SK-N-SH (cell line): ENCODE results near the gene TGM3. TPM values are rescaled to one million over a fixed set of nuclear protein-coding genes. Genes with fewer than 3 reads are reported as not detected.

Source experiments
- CTCF ChIA-PET: fragments of 300-600, 350-600 bp; formaldehyde crosslinking; extraction: SDS; loops from one replicate; lab custom pipeline; 2021; lab: Yijun Ruan, JAX
- POLR2A ChIA-PET: fragments of 350-600 bp; sonication (Branson Sonifier 250); formaldehyde crosslinking; extraction: SDS; loops from one replicate; lab custom pipeline; 2020; ENCODE audit warnings: antibody characterized with exemption, inconsistent platforms; lab: Yijun Ruan, JAX
- DNase-seq: peaks from one replicate; pipeline ENCODE4 v3.0.0; 2012
- H2AFZ ChIP-seq: fragments of 200-600 bp; sonication (generic); 2 replicates; pipeline ENCODE4 v1.8.1; 2016; ENCODE audit warnings: antibody characterized with exemption, mild to moderate bottlenecking, low read depth
- H3F3A ChIP-seq: fragments of 200-600 bp; sonication (generic); replicated peaks from 2 replicates; pipeline ENCODE3; 2016; ENCODE audit warnings: antibody characterized with exemption, mild to moderate bottlenecking; ENCODE audit not compliant: insufficient read depth
- H3K27ac ChIP-seq, 2 experiments: fragments of 200-500 bp in 1 of 2; fragments of 200-600 bp in 1 of 2; sonication (Bioruptor generic) in 1 of 2; sonication (generic), shearing (Covaris generic) in 1 of 2; 2 replicates each; pipeline versions ENCODE4 v1.5.1 to v1.6.1; 2014 to 2016; ENCODE audit warnings: low read depth in 2 of 2, inconsistent platforms in 1 of 2, low read length in 1 of 2, mild to moderate bottlenecking in 1 of 2, mixed read lengths in 1 of 2
- H3K27me3 ChIP-seq: fragments of 200-600 bp; sonication (generic), shearing (Covaris generic); 2 replicates; pipeline ENCODE4 v1.6.1; 2016; ENCODE audit warnings: mixed run types; ENCODE audit not compliant: insufficient read depth
- H3K36me3 ChIP-seq, 2 experiments: fragments of 200-500 bp in 1 of 2; fragments of 200-600 bp in 1 of 2; sonication (Bioruptor generic) in 1 of 2; sonication (generic) in 1 of 2; replicated peaks in 1 of 2; 2 replicates each; pipeline versions ENCODE3 to v1.5.1; 2014 to 2016; ENCODE audit warnings: low read length in 1 of 2, mild to moderate bottlenecking in 1 of 2; ENCODE audit not compliant: insufficient read depth in 2 of 2, control insufficient read depth in 1 of 2
- H3K4me1 ChIP-seq, 2 experiments: fragments of 200-500 bp in 1 of 2; fragments of 200-600 bp in 1 of 2; sonication (Bioruptor generic) in 1 of 2; sonication (generic), shearing (Covaris generic) in 1 of 2; 2 replicates each; pipeline versions ENCODE4 v1.5.1 to v1.6.1; 2014 to 2016; ENCODE audit warnings: low read depth in 1 of 2, low read length in 1 of 2, mixed run types in 1 of 2; ENCODE audit not compliant: insufficient read depth in 2 of 2, control insufficient read depth in 1 of 2
- H3K4me2 ChIP-seq: fragments of 200-600 bp; sonication (generic), shearing (Covaris generic); 2 replicates; pipeline ENCODE4 v1.6.1; 2017; ENCODE audit warnings: mixed run types
- H3K4me3 ChIP-seq, 2 experiments: fragments of 200-500 bp in 1 of 2; fragments of 200-600 bp in 1 of 2; sonication (Bioruptor generic) in 1 of 2; sonication (generic), shearing (Covaris generic) in 1 of 2; 2 replicates each; pipeline versions ENCODE4 v1.5.1 to v1.8.1; 2014 to 2016; ENCODE audit warnings: low read depth in 2 of 2, inconsistent platforms in 1 of 2, low read length in 1 of 2, mild to moderate bottlenecking in 1 of 2, mixed read lengths in 1 of 2, moderate library complexity in 1 of 2
- H3K79me2 ChIP-seq: fragments of 200-600 bp; sonication (generic); 2 replicates; pipeline ENCODE4 v1.8.1; 2017; ENCODE audit warnings: mild to moderate bottlenecking; ENCODE audit not compliant: insufficient read depth
- H3K9ac ChIP-seq: fragments of 200-600 bp; sonication (generic); 2 replicates; pipeline ENCODE4 v1.6.1; 2017; ENCODE audit warnings: mixed run types
- H3K9me2 ChIP-seq: fragments of 200-600 bp; sonication (generic); 2 replicates; pipeline ENCODE4 v1.6.1; 2017; ENCODE audit warnings: mixed run types
- H3K9me3 ChIP-seq: fragments of 200-600 bp; sonication (generic); 2 replicates; pipeline ENCODE4 v1.6.1; 2017; ENCODE audit warnings: mixed run types, mild to moderate bottlenecking, moderate library complexity
- H4K20me1 ChIP-seq: fragments of 200-600 bp; sonication (generic); 2 replicates; pipeline ENCODE4 v1.6.1; 2017; ENCODE audit warnings: mild to moderate bottlenecking, mixed run types; ENCODE audit not compliant: insufficient read depth
- CHD2 ChIP-seq: fragments of 150-350 bp; IDR thresholded peaks from 2 replicates; pipeline ENCODE4 v1.6.1; 2018; ENCODE audit warnings: low read length; ENCODE audit not compliant: partially characterized antibody
- ELF1 ChIP-seq: IDR thresholded peaks from 2 replicates; pipeline ENCODE4 v1.4.0; 2012
- FOXJ3 ChIP-seq: sonication (generic); formaldehyde crosslinking; IDR thresholded peaks from 2 replicates; pipeline ENCODE4 v1.5.1; 2020; ENCODE audit warnings: mild to moderate bottlenecking, missing genetic modification reagents
- FOXM1 ChIP-seq: IDR thresholded peaks from 2 replicates; pipeline ENCODE4 v1.4.0; 2012; ENCODE audit warnings: low read depth, mild to moderate bottlenecking
- IRF3 ChIP-seq: fragments of 150-350 bp; IDR thresholded peaks from 2 replicates; pipeline ENCODE4 v1.6.1; 2016; ENCODE audit warnings: mild to moderate bottlenecking, low read depth, low read length
- MEF2A ChIP-seq: IDR thresholded peaks from 2 replicates; pipeline ENCODE4 v1.4.0; 2012; ENCODE audit warnings: low read depth, borderline replicate concordance
- MXI1 ChIP-seq: IDR thresholded peaks from 2 replicates; pipeline ENCODE4 v1.6.1; 2012; ENCODE audit warnings: mild to moderate bottlenecking, low read depth, low read length, improper control_type of control experiment
- POLR2AphosphoS5 ChIP-seq: IDR thresholded peaks from 2 replicates; pipeline ENCODE4 v1.6.1; 2012; ENCODE audit warnings: low read depth, low read length
- RXRA ChIP-seq: IDR thresholded peaks from 2 replicates; pipeline ENCODE4 v1.4.0; 2012; ENCODE audit warnings: low read depth, mild to moderate bottlenecking, borderline replicate concordance
- TCF12 ChIP-seq: IDR thresholded peaks from 2 replicates; pipeline ENCODE4 v1.4.0; 2012
- TEAD4 ChIP-seq: IDR thresholded peaks from 2 replicates; pipeline ENCODE4 v1.4.0; 2012; ENCODE audit warnings: mild to moderate bottlenecking, borderline replicate concordance; ENCODE audit not compliant: insufficient read depth
- USF1 ChIP-seq: IDR thresholded peaks from 2 replicates; pipeline ENCODE4 v1.4.0; 2012; ENCODE audit warnings: low read depth, borderline replicate concordance
- USF2 ChIP-seq: fragments of 150-350 bp; IDR thresholded peaks from 2 replicates; pipeline ENCODE4 v1.6.1; 2017; ENCODE audit warnings: antibody characterized with exemption, low read length, low read depth, borderline replicate concordance
- YY1 ChIP-seq: IDR thresholded peaks from 2 replicates; pipeline ENCODE4 v1.4.0; 2012; ENCODE audit warnings: low read depth, mild to moderate bottlenecking
- WGBS: methylation state at CpG from one replicate; pipeline ENCODE4 v1.1.6; 2017; ENCODE audit warnings: low lambda C conversion rate; 5-methylcytosine and 5-hydroxymethylcytosine counted together
- polyA plus RNA-seq, 3 experiments: library from polyadenylated mRNA; depleted of rRNA; stranded (reverse); fragments of >200 nt; gene quantifications; 2 replicates each; pipeline ENCODE4 v1.2.3, GENCODE V29; 2012

Gene TGM3
- polyA plus RNA-seq, 1 of the 3 experiments (the other 2 are of a cell fraction) = not detected

- H3K9me3 ChIP-seq = no peaks in the 10 kb centered on the region; the same call in 1 of the 2 replicates
- no peak for TF ChIP-seq POLR2AphosphoS5
- DNase-seq = no peak
- no peaks in the 10 kb centered on the region for H3K36me3 ChIP-seq
- H3K27ac ChIP-seq = no peak overlapping the region
- H4K20me1 ChIP-seq = no peaks in the 10 kb centered on the region
- no peaks in the 10 kb centered on the region for H3K79me2 ChIP-seq
- H3K4me3 ChIP-seq = no peak overlapping the region
- 52% methylated on average over 3 of the region's 3 CpGs for WGBS
- no peak overlapping the region for H3K4me2 ChIP-seq
- H3K27me3 ChIP-seq = no peaks in the 10 kb centered on the region; the same call in 1 of the 2 replicates
- ChIA-PET POLR2A (no interaction called here), CTCF (no interaction called here)
- H3K4me1 ChIP-seq = peaks cover 0 to 14% of the 10 kb centered on the region in 2 experiments; a peak in 2 of 4 replicates
- H3K9ac ChIP-seq = no peak overlapping the region
- no peaks in the 10 kb centered on the region for H3F3A ChIP-seq
- H2AFZ ChIP-seq = no peak overlapping the region
- no peaks in the 10 kb centered on the region for H3K9me2 ChIP-seq
Measured at GRCh38 chr20:2346188-2346587, 50.4 kb downstream of the TGM3 start.

- no peak overlapping the region for H3K4me3 ChIP-seq
Measured at GRCh38 chr20:2348336-2348735, 52.5 kb downstream of the TGM3 start.

GRCh38 chr20:2349801-2350200 lies 54.0 kb downstream of the TGM3 start:
- no peak for DNase-seq
- H3K9me3 ChIP-seq = no peaks in the 10 kb centered on the region; the same call in 1 of the 2 replicates
- H3K27me3 ChIP-seq = no peaks in the 10 kb centered on the region
- no peaks in the 10 kb centered on the region for H3F3A ChIP-seq
- no peaks in the 10 kb centered on the region for H3K79me2 ChIP-seq
- no peak overlapping the region for H3K9ac ChIP-seq
- no peak overlapping the region for H2AFZ ChIP-seq
- peaks cover 0 to 14% of the 10 kb centered on the region in 2 experiments; a peak in 2 of 4 replicates for H3K4me1 ChIP-seq
- no peak overlapping the region for H3K4me3 ChIP-seq
- TF ChIP-seq RXRA = peak; percentile 63; the same call in 1 of the 2 replicates
- TF ChIP-seq CHD2 = no peak
- no peaks in the 10 kb centered on the region for H4K20me1 ChIP-seq
- H3K9me2 ChIP-seq = no peaks in the 10 kb centered on the region
- CTCF ChIA-PET = interaction anchor here (0.8 to 1.6 kb wide), 7 partner anchors 21 to 297 kb away, joined by 3 to 4 read pairs (median 3); no protein-coding TSS in a partner anchor
- 35% methylated on average over 4 of the region's 4 CpGs for WGBS
- no peaks in the 10 kb centered on the region for H3K36me3 ChIP-seq
- no peak overlapping the region; the same call in 1 of the 2 replicates for H3K4me2 ChIP-seq
- no peak overlapping the region for H3K27ac ChIP-seq
- POLR2A ChIA-PET = no interaction called here

More at GRCh38 chr20:2348336-2348735, 52.5 kb downstream of the TGM3 start:
- WGBS = 41% methylated on average over 5 of the region's 5 CpGs
- no peaks in the 10 kb centered on the region for H3K9me2 ChIP-seq
- H3K4me2 ChIP-seq = no peak overlapping the region
- no peaks in the 10 kb centered on the region; the same call in 1 of the 2 replicates for H3K9me3 ChIP-seq
- H3K27me3 ChIP-seq = no peaks in the 10 kb centered on the region
- no peak overlapping the region for H2AFZ ChIP-seq
- no peaks in the 10 kb centered on the region for H3K36me3 ChIP-seq
- no peak overlapping the region for H3K27ac ChIP-seq
- H4K20me1 ChIP-seq = no peaks in the 10 kb centered on the region
- H3K4me1 ChIP-seq = peaks cover 0 to 14% of the 10 kb centered on the region in 2 experiments; a peak in 2 of 4 replicates
- H3K9ac ChIP-seq = no peak overlapping the region
- CTCF ChIA-PET = interaction anchor here (0.9 to 1.5 kb wide), 2 partner anchors 103 to 173 kb away, joined by 3 to 8 read pairs; no protein-coding TSS in a partner anchor
- TF ChIP-seq RXRA (no peak), ELF1 (no peak)
- TF ChIP-seq, all 33 proteins: peak for 0
- H3F3A ChIP-seq = no peaks in the 10 kb centered on the region
- POLR2A ChIA-PET = no interaction called here
- no peaks in the 10 kb centered on the region for H3K79me2 ChIP-seq
- no peak for DNase-seq

- no peaks in the 10 kb centered on the region for H3K27me3 ChIP-seq
- DNase-seq = no peak
- no peak overlapping the region for H3K4me2 ChIP-seq
- H3K9me2 ChIP-seq = no peaks in the 10 kb centered on the region
- no peaks in the 10 kb centered on the region for H3F3A ChIP-seq
- peaks cover 0 to 14% of the 10 kb centered on the region in 2 experiments; a peak in 2 of 4 replicates for H3K4me1 ChIP-seq
- ChIA-PET CTCF (interaction anchor here (0.7 to 1.6 kb wide), 9 partner anchors 10 to 296 kb away, joined by 3 to 4 read pairs (median 3); no protein-coding TSS in a partner anchor), POLR2A (no interaction called here)
- H3K36me3 ChIP-seq = no peaks in the 10 kb centered on the region
- H3K79me2 ChIP-seq = no peaks in the 10 kb centered on the region
- H3K4me3 ChIP-seq = no peak overlapping the region
- no peak overlapping the region for H2AFZ ChIP-seq
- H3K9me3 ChIP-seq = no peaks in the 10 kb centered on the region; the same call in 1 of the 2 replicates
- H3K27ac ChIP-seq = no peak overlapping the region
- no peak overlapping the region for H3K9ac ChIP-seq
- WGBS = 65% methylated on average over 5 of the region's 5 CpGs
- no peaks in the 10 kb centered on the region for H4K20me1 ChIP-seq
- TF ChIP-seq YY1 (no peak), TEAD4 (no peak), MEF2A (no peak), POLR2AphosphoS5 (no peak), TCF12 (no peak), MXI1 (no peak), FOXM1 (no peak), USF1 (no peak), IRF3 (no peak), USF2 (no peak), FOXJ3 (CRISPR knock-in tag) (no peak)
Measured at GRCh38 chr20:2350606-2351005, 54.8 kb downstream of the TGM3 start.
